ENCODE data around the gene TTC17. TPM values are rescaled to one million over a fixed set of nuclear protein-coding genes. Genes with fewer than 3 reads are reported as not detected.

TTC17 gene
- total and polyA plus RNA-seq, 4 donors: 18.9 to 88.6 (median 43.5) TPM

DNA sequence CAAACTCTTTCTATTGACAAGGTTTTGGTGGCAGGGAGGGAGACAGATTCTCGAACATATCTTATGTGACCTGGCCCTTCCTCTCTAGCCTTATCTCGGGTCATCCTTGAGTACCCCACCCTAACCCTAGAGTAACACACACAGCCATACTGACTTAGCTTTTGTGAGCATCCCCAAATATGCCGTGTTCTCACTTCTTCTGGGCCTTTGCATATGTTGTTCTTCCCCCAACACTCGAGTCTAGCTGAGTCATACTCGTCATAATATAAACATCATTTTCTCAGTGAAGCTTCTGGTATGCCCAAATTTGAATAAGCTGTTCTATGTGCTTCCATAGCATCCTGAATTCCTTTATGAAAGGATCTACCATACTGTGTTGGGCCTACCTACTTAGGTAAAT, 8.0 kb downstream of the TTC17 start:
- Histone ChIP-seq H3K9ac (ENCODE audit: low read depth in 1 of 2, low read length in 2 of 2) (no peak overlapping the region), H3K4me1 (ENCODE audit: control insufficient read depth in 4 of 4, insufficient read depth in 4 of 4, low read length in 3 of 4) (peaks cover 0 to 12% (median 0%) of the 10 kb centered on the region in 4 donors), H3K27ac (ENCODE audit: low read depth in 1 of 2, low read length in 2 of 2) (no peak overlapping the region), H3K36me3 (ENCODE audit: control insufficient read depth in 4 of 4, insufficient read depth in 3 of 4, low read depth in 1 of 4, low read length in 3 of 4) (peaks cover 0 to 8% (median 1%) of the 10 kb centered on the region in 4 donors), H3K27me3 (ENCODE audit: control insufficient read depth in 4 of 4, insufficient read depth in 4 of 4, low read length in 3 of 4) (no peaks in the 10 kb centered on the region), H3K9me3 (ENCODE audit: control insufficient read depth in 4 of 4, low read length in 3 of 4) (no peaks in the 10 kb centered on the region), H3K4me3 (ENCODE audit: low read depth in 1 of 3, low read length in 3 of 3) (no peak overlapping the region)
- TF ChIP-seq RAD21 (IDR thresholded peaks at IDR 0.05): no peak
- TF ChIP-seq, protein P1, sequence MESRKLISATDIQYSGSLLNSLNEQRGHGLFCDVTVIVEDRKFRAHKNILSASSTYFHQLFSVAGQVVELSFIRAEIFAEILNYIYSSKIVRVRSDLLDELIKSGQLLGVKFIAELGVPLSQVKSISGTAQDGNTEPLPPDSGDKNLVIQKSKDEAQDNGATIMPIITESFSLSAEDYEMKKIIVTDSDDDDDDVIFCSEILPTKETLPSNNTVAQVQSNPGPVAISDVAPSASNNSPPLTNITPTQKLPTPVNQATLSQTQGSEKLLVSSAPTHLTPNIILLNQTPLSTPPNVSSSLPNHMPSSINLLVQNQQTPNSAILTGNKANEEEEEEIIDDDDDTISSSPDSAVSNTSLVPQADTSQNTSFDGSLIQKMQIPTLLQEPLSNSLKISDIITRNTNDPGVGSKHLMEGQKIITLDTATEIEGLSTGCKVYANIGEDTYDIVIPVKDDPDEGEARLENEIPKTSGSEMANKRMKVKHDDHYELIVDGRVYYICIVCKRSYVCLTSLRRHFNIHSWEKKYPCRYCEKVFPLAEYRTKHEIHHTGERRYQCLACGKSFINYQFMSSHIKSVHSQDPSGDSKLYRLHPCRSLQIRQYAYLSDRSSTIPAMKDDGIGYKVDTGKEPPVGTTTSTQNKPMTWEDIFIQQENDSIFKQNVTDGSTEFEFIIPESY (IDR thresholded peaks at IDR 0.05): no peak
- TF ChIP-seq, protein P2, sequence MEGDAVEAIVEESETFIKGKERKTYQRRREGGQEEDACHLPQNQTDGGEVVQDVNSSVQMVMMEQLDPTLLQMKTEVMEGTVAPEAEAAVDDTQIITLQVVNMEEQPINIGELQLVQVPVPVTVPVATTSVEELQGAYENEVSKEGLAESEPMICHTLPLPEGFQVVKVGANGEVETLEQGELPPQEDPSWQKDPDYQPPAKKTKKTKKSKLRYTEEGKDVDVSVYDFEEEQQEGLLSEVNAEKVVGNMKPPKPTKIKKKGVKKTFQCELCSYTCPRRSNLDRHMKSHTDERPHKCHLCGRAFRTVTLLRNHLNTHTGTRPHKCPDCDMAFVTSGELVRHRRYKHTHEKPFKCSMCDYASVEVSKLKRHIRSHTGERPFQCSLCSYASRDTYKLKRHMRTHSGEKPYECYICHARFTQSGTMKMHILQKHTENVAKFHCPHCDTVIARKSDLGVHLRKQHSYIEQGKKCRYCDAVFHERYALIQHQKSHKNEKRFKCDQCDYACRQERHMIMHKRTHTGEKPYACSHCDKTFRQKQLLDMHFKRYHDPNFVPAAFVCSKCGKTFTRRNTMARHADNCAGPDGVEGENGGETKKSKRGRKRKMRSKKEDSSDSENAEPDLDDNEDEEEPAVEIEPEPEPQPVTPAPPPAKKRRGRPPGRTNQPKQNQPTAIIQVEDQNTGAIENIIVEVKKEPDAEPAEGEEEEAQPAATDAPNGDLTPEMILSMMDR (IDR thresholded peaks at IDR 0.05; ENCODE audit: low read depth, low read length, missing input control): no peak
- TF ChIP-seq TAF1 (conservative IDR thresholded peaks at IDR 0.05): no peak
- no peak for TF ChIP-seq YY1 (IDR thresholded peaks at IDR 0.05)
- no peak for TF ChIP-seq EGR1 (IDR thresholded peaks at IDR 0.05; ENCODE audit: low read depth in 2 of 2)
- TF ChIP-seq, protein P3, sequence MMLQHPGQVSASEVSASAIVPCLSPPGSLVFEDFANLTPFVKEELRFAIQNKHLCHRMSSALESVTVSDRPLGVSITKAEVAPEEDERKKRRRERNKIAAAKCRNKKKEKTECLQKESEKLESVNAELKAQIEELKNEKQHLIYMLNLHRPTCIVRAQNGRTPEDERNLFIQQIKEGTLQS (IDR thresholded peaks at IDR 0.05): no peak
- TF ChIP-seq, protein P4, sequence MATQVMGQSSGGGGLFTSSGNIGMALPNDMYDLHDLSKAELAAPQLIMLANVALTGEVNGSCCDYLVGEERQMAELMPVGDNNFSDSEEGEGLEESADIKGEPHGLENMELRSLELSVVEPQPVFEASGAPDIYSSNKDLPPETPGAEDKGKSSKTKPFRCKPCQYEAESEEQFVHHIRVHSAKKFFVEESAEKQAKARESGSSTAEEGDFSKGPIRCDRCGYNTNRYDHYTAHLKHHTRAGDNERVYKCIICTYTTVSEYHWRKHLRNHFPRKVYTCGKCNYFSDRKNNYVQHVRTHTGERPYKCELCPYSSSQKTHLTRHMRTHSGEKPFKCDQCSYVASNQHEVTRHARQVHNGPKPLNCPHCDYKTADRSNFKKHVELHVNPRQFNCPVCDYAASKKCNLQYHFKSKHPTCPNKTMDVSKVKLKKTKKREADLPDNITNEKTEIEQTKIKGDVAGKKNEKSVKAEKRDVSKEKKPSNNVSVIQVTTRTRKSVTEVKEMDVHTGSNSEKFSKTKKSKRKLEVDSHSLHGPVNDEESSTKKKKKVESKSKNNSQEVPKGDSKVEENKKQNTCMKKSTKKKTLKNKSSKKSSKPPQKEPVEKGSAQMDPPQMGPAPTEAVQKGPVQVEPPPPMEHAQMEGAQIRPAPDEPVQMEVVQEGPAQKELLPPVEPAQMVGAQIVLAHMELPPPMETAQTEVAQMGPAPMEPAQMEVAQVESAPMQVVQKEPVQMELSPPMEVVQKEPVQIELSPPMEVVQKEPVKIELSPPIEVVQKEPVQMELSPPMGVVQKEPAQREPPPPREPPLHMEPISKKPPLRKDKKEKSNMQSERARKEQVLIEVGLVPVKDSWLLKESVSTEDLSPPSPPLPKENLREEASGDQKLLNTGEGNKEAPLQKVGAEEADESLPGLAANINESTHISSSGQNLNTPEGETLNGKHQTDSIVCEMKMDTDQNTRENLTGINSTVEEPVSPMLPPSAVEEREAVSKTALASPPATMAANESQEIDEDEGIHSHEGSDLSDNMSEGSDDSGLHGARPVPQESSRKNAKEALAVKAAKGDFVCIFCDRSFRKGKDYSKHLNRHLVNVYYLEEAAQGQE (IDR thresholded peaks at IDR 0.05): no peak
- TF ChIP-seq FOXA1 (IDR thresholded peaks at IDR 0.05): no peak
- no peak for TF ChIP-seq HNF4A (conservative IDR thresholded peaks at IDR 0.05)
- TF ChIP-seq SP1 (IDR thresholded peaks at IDR 0.05): no peak
- TF ChIP-seq FOXA2 (IDR thresholded peaks at IDR 0.05): no peak
- TF ChIP-seq, protein P5, sequence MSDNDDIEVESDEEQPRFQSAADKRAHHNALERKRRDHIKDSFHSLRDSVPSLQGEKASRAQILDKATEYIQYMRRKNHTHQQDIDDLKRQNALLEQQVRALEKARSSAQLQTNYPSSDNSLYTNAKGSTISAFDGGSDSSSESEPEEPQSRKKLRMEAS (IDR thresholded peaks at IDR 0.05): no peak
- no peak for TF ChIP-seq GABPA (IDR thresholded peaks at IDR 0.05 in 1 of 2, conservative IDR thresholded peaks at IDR 0.05 in 1 of 2)
- TF ChIP-seq HNF4G (IDR thresholded peaks at IDR 0.05): no peak
- TF ChIP-seq NR2F2 (IDR thresholded peaks at IDR 0.05): no peak
- no peak for TF ChIP-seq RXRA (IDR thresholded peaks at IDR 0.05)
- no peak for TF ChIP-seq JUND (IDR thresholded peaks at IDR 0.05)
- WGBS: 91% methylated on average over 5 of the region's 5 CpGs
- no peak for DNase-seq (ENCODE audit: low spot score)

All from liver (tissue), 9 donors.